GM12878 (cell line): ENCODE measurements around the gene ZNF230. TPM values are rescaled to one million over a fixed set of nuclear protein-coding genes. Genes with fewer than 3 reads are reported as not detected.
A peak's percentile ranks its signal among the peaks of the same experiment; 100 is the strongest.

ENCODE experiments used
- CEBPZ ChIP-seq: fragments of 150-350 bp; IDR thresholded peaks from 2 replicates; pipeline ENCODE4 v1.6.1; 2016; ENCODE audit warnings: low read depth, low read length
- CREM ChIP-seq: IDR thresholded peaks from 2 replicates; pipeline ENCODE4 v1.6.1; 2014; ENCODE audit warnings: antibody characterized with exemption, low read depth
- E2F4 ChIP-seq: IDR thresholded peaks from 2 replicates; pipeline ENCODE4 v1.6.1; 2012; ENCODE audit warnings: low read depth, low read length, improper control_type of control experiment
- EGR1 ChIP-seq, 2 experiments: IDR thresholded peaks; 1 replicate in 1 of 2; 2 replicates in 1 of 2; pipeline ENCODE4 v1.6.1; 2011 to 2012; ENCODE audit warnings: low read depth in 2 of 2, low read length in 2 of 2, borderline replicate concordance in 1 of 2, mild to moderate bottlenecking in 1 of 2, moderate library complexity in 1 of 2
- EP300 ChIP-seq, 2 experiments: fragments of 150-350 bp in 1 of 2; IDR thresholded peaks; 2 replicates each; pipeline ENCODE4 v1.6.1; 2011 to 2012; ENCODE audit warnings: low read depth in 2 of 2, low read length in 2 of 2, borderline replicate concordance in 1 of 2, improper control_type of control experiment in 1 of 2, inconsistent platforms in 1 of 2; ENCODE audit not compliant: control insufficient read depth in 1 of 2
- JUNB ChIP-seq: IDR thresholded peaks from 2 replicates; pipeline ENCODE4 v1.6.1; 2016; ENCODE audit warnings: antibody characterized with exemption, mild to moderate bottlenecking
- JUND ChIP-seq: IDR thresholded peaks from 2 replicates; pipeline ENCODE4 v1.6.1; 2012; ENCODE audit warnings: low read depth, mild to moderate bottlenecking, low read length, improper control_type of control experiment, moderate library complexity
- MEF2A ChIP-seq: IDR thresholded peaks from 2 replicates; pipeline ENCODE4 v1.6.1; 2011; ENCODE audit warnings: low read depth, mild to moderate bottlenecking, low read length, moderate library complexity; ENCODE audit not compliant: insufficient read depth
- PAX5 ChIP-seq: IDR thresholded peaks from 2 replicates; pipeline ENCODE4 v1.6.1; 2011; ENCODE audit warnings: low read depth, low read length, borderline replicate concordance
- PKNOX1 ChIP-seq: fragments of 450-650 bp; IDR thresholded peaks from 2 replicates; pipeline ENCODE4 v1.6.1; 2016; ENCODE audit warnings: mild to moderate bottlenecking
- SIX5 ChIP-seq: IDR thresholded peaks from 2 replicates; pipeline ENCODE4 v1.6.1; 2011; ENCODE audit warnings: mild to moderate bottlenecking, low read depth, low read length, moderate library complexity; ENCODE audit not compliant: severe bottlenecking
- SMAD1 ChIP-seq: fragments of 450-650 bp; IDR thresholded peaks from 2 replicates; pipeline ENCODE4 v1.6.1; 2018; ENCODE audit warnings: mild to moderate bottlenecking, low read depth; ENCODE audit not compliant: partially characterized antibody
- SP1 ChIP-seq: IDR thresholded peaks from one replicate; pipeline ENCODE4 v1.6.1; 2011; ENCODE audit warnings: low read depth, low read length
- ZZZ3 ChIP-seq: IDR thresholded peaks from 2 replicates; pipeline ENCODE4 v1.6.1; 2011; ENCODE audit warnings: low read depth; ENCODE audit not compliant: control insufficient read depth, insufficient read length
- polyA plus RNA-seq, 11 experiments: library from polyadenylated mRNA; depleted of rRNA in 4 of 11; unstranded in 6 of 11; stranded (reverse) in 5 of 11; fragments of >200 nt; fragmentation: Nextera tagmentation in 4 of 11; fragmentation: Illumina TruSeq in 1 of 11; extraction: Ambion mirVana in 4 of 11; extraction: Trizol in 1 of 11; gene quantifications; 1 replicate in 1 of 11; 2 replicates in 10 of 11; pipeline versions ENCODE4 v1.2.1 to v1.2.3, GENCODE V29; 2011 to 2016; ENCODE audit warnings: inconsistent platforms in 2 of 11, missing spikeins in 2 of 11, low read depth in 1 of 11
- total RNA-seq, 4 experiments: library from RNA; depleted of rRNA in 3 of 4; stranded (reverse); fragments of >200 nt in 3 of 4; fragmentation: Illumina TruSeq in 1 of 4; extraction: Trizol in 1 of 4; gene quantifications; 2 replicates each; pipeline versions ENCODE4 v1.2.1 to v1.2.3, GENCODE V29; 2013 to 2021
- TF ChIP-seq, protein P1 (sequence below): fragments of 450-650 bp; IDR thresholded peaks from 2 replicates; pipeline ENCODE4 v1.6.1; 2017; ENCODE audit warnings: antibody characterized with exemption, mild to moderate bottlenecking, moderate library complexity
- TF ChIP-seq, protein P2 (sequence below): fragments of 450-650 bp; IDR thresholded peaks from 2 replicates; pipeline ENCODE4 v1.6.1; 2017; ENCODE audit warnings: borderline replicate concordance

The ZNF230 gene
- total and polyA plus RNA-seq, 10 of the 15 experiments (the other 5 are each of a cell fraction or from before 2014, with no cell fraction given): 1.8 to 9.1 (median 3.5) TPM

- TF ChIP-seq PKNOX1 (peak; percentile 33), CEBPZ (no peak), JUND (no peak), PAX5 (no peak), MEF2A (no peak), JUNB (no peak), EP300 (IDR thresholded peaks at IDR 0.05; ENCODE audit: borderline replicate concordance in 1 of 2, control insufficient read depth in 1 of 2, low read depth in 2 of 2, low read length in 2 of 2) (no peak), ZZZ3 (no peak), SMAD1 (peak; percentile 40), SP1 (peak; percentile 7), EGR1 (IDR thresholded peaks at IDR 0.05; ENCODE audit: borderline replicate concordance in 1 of 2, low read depth in 2 of 2, low read length in 2 of 2) (no peak), CREM (no peak), SIX5 (peak; percentile 62), E2F4 (no peak)
- TF ChIP-seq, protein P1, sequence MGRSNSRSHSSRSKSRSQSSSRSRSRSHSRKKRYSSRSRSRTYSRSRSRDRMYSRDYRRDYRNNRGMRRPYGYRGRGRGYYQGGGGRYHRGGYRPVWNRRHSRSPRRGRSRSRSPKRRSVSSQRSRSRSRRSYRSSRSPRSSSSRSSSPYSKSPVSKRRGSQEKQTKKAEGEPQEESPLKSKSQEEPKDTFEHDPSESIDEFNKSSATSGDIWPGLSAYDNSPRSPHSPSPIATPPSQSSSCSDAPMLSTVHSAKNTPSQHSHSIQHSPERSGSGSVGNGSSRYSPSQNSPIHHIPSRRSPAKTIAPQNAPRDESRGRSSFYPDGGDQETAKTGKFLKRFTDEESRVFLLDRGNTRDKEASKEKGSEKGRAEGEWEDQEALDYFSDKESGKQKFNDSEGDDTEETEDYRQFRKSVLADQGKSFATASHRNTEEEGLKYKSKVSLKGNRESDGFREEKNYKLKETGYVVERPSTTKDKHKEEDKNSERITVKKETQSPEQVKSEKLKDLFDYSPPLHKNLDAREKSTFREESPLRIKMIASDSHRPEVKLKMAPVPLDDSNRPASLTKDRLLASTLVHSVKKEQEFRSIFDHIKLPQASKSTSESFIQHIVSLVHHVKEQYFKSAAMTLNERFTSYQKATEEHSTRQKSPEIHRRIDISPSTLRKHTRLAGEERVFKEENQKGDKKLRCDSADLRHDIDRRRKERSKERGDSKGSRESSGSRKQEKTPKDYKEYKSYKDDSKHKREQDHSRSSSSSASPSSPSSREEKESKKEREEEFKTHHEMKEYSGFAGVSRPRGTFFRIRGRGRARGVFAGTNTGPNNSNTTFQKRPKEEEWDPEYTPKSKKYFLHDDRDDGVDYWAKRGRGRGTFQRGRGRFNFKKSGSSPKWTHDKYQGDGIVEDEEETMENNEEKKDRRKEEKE: no peak
- TF ChIP-seq, protein P2, sequence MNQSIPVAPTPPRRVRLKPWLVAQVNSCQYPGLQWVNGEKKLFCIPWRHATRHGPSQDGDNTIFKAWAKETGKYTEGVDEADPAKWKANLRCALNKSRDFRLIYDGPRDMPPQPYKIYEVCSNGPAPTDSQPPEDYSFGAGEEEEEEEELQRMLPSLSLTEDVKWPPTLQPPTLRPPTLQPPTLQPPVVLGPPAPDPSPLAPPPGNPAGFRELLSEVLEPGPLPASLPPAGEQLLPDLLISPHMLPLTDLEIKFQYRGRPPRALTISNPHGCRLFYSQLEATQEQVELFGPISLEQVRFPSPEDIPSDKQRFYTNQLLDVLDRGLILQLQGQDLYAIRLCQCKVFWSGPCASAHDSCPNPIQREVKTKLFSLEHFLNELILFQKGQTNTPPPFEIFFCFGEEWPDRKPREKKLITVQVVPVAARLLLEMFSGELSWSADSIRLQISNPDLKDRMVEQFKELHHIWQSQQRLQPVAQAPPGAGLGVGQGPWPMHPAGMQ: no peak
These were observed 49.1 kb downstream of the ZNF230 start, which contains the start of gene ZNF223 (continued) for GRCh38 chr19:44051650-44052402.
